DMS79 (cell line): ENCODE measurements around the gene SUN2.

Experiments
- DNase-seq: peaks from one replicate; lab custom pipeline; 2025; lab: John Stamatoyannopoulos, UW

SUN2 gene

DNA sequence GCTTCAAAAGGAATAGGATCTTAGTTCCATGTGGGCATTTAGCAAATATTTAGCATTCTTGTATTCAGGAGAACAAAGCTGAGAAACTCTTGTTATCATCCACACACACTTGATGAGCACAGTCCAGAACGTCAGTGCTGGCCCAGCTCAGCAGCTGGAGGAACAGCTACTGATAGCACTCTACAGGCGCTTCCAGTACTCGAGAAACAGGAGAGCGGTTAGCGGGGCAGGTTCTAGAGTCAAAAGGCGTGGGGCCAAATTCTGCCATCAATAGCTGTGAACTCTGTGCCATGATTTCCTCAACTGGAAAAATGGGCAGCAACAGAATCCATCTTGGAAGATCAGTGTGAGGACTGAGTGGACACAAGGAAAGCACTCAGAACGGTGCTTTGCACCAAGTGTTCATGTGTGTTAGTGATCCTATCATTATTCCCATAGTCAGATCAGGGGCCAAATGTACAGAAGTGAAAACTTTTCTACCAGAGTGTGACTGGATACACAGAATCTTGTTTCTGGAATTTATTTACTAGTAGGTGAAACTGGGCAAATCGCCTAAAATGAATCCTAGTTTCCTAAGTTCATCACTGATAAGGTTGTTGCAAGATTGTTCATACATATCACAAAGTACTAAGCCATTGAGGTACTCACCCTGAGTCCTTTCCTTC is 58.2 kb downstream of the SUN2 start:
- DNase-seq: no peak

- no peak for DNase-seq
Measured at GRCh38 chr22:38696606-38697424, 59.0 kb downstream of the SUN2 start.

- DNase-seq: no peak
Measured at GRCh38 chr22:38694940-38695339, 60.9 kb downstream of the SUN2 start.

GRCh38 chr22:38694049-38694448 is 61.7 kb downstream of the SUN2 start:
- no peak for DNase-seq

DNA sequence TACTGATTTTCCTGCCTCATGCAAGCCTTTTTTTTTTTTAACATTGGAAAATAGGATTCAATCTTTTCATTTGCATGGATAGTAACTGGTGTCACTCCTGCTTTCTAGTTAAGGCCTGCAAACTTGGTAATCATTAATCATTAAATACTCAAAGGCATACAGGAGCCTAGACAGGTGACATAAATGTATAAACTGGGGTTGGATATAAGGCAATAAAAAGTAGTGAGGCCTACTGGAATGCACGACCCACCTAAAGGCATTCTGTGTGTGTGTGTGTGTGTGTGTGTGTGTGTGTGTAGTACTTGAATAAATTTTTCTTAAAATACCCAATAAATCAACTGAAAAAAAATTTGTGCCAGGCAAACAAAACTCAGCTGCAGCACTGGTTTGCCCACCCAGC is 66.1 kb downstream of the SUN2 start:
- DNase-seq: no peak

DNA sequence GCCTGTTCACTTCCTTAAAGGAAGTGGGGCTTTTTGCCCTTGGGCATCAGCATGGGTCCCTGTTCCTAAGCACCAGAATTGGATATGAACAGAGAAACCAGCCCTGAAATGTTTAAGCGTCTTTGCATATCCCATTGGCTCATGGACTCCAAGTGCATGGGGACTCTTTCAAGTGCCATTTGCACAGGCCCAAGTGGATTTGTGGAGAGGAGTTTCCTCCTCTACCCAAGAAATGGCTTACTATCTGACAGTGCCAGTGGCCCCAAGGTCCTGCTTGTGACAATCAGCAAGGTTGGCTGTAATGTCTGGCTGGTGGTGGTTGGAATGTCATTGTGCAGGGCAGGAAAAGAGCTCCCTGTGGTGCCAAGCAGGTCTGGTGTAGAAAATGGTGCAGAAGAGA is 70.0 kb downstream of the SUN2 start:
- no peak for DNase-seq

GRCh38 chr22:38684895-38685294 is 70.9 kb downstream of the SUN2 start:
- DNase-seq: no peak
